ENCODE results near the gene DDX25.
"Not testable (repeated sequence)": the region's sequence is repeated elsewhere in the genome, so short reads cannot be mapped to it uniquely, and the experiment has no call there.

DDX25 gene

DNA sequence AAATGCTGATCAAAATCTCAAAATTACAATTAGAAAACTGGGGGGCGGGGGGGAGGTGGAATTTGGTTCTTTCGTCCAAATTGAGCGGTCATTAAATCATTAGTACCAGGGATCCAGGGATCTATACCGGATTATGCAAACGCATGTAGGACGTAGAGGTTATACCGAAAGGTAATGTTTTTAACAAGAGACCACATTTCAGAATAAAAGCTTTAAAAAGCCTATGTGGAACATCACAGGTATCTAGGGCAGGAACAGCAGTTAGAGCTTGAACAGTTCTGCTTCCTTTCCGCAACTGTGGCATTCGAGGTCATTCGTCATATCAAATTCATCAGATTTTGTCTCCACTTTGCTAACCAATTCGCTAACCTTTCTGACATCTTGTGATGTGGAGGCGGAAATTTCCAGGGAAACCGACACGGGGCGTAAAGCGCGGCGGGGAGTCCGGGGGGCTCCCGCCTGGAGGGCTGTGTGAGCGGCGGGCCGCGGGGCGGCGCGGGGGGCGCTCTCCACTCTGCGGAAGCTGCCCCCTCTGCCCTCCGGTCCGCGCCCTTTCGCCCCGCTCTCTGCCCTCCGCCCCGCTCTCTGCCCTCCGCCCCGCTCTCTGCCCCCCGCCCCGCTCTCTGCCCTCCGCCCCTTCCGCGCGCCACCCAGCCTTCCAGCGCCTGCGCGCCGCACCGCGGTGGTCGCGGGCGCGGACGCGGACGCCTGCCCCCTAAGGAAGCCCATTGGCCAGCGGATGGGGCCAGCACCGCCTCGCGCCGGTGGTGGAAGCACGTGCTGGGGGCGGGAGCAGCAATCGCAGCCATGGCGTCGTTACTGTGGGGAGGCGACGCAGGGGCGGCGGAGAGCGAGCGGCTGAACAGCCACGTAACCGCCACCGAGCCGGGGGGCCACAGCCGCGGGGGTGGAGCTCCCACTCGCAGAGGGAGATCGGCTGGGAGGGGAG lies at the start of gene DDX25:
Gene DDX25, plus strand, starts transcription at position 798 of the 949 bp plus-strand sequence. Its CDS starts 10 bp downstream, at position 808.
- Histone ChIP-seq H3K27ac (ENCODE audit: low read depth, low read length) (no peak within 1 kb of the TSS), H3F3A (ENCODE audit: control insufficient read depth, insufficient read depth) (no peaks in the 10 kb centered on the region), H3K4me2 (ENCODE audit: low read length) (peak within 1 kb of the TSS; percentile 73), H3K9me2 (replicated peaks; ENCODE audit: control insufficient read depth, low read length) (no peaks in the 10 kb centered on the region), H3K27me3 (ENCODE audit: control insufficient read depth, low read length) (peaks cover 3% of the 10 kb centered on the region; the same call in 1 of the 2 replicates), H3K4me3 (ENCODE audit: low read length) (peak within 1 kb of the TSS; percentile 94), H3K79me2 (ENCODE audit: control insufficient read depth, low read length) (peaks cover 34% of the 10 kb centered on the region), H3K36me3 (ENCODE audit: control insufficient read depth, low read length) (peaks cover 23% of the 10 kb centered on the region), H4K20me1 (ENCODE audit: control insufficient read depth, insufficient read depth, low read depth, low read length) (no peaks in the 10 kb centered on the region; the same call in 1 of the 2 replicates), H3K4me1 (ENCODE audit: control insufficient read depth, low read length) (peaks cover 13% of the 10 kb centered on the region), H3K9me3 (ENCODE audit: control insufficient read depth, insufficient read depth, low read length) (no peaks in the 10 kb centered on the region)
- TF ChIP-seq EZH2phosphoT487 (IDR thresholded peaks at IDR 0.05; ENCODE audit: borderline replicate concordance, low read length): no peak
- TF ChIP-seq, protein P1, sequence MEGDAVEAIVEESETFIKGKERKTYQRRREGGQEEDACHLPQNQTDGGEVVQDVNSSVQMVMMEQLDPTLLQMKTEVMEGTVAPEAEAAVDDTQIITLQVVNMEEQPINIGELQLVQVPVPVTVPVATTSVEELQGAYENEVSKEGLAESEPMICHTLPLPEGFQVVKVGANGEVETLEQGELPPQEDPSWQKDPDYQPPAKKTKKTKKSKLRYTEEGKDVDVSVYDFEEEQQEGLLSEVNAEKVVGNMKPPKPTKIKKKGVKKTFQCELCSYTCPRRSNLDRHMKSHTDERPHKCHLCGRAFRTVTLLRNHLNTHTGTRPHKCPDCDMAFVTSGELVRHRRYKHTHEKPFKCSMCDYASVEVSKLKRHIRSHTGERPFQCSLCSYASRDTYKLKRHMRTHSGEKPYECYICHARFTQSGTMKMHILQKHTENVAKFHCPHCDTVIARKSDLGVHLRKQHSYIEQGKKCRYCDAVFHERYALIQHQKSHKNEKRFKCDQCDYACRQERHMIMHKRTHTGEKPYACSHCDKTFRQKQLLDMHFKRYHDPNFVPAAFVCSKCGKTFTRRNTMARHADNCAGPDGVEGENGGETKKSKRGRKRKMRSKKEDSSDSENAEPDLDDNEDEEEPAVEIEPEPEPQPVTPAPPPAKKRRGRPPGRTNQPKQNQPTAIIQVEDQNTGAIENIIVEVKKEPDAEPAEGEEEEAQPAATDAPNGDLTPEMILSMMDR (IDR thresholded peaks at IDR 0.05; ENCODE audit: low read depth, low read length, poor library complexity, severe bottlenecking): no peak

DNA sequence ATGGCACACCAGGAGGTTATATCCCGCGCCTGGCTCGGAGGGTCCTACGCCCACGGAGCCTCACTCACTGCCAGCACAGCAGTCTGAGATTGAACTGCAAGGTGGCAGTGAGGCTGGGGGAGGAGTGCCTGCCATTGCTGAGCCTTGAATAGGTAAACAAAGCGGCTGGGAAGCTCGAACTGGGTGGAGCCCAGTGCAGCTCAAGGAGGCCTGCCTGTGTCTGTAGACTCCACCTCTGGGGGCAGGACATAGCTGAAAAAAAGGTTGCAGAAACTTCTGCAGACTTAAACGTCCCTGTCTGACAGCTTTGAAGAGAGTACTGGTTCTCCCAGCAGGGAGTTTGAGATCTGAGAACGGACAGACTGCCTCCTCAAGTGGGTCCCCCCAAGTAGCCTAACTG lies 46.6 kb upstream of the DDX25 start:
- H3K4me2 ChIP-seq (ENCODE audit: low read length); H3K9me2 ChIP-seq (replicated peaks; ENCODE audit: control insufficient read depth, low read length); H3K9me3 ChIP-seq (ENCODE audit: control insufficient read depth, insufficient read depth, low read length); H4K20me1 ChIP-seq (ENCODE audit: control insufficient read depth, insufficient read depth, low read depth, low read length); H3K4me3 ChIP-seq (ENCODE audit: low read length); H3K4me1 ChIP-seq (ENCODE audit: control insufficient read depth, low read length); H3K36me3 ChIP-seq (ENCODE audit: control insufficient read depth, low read length); H3F3A ChIP-seq (ENCODE audit: control insufficient read depth, insufficient read depth); H3K27me3 ChIP-seq (ENCODE audit: control insufficient read depth, low read length); H3K79me2 ChIP-seq (ENCODE audit: control insufficient read depth, low read length); H3K27ac ChIP-seq (ENCODE audit: low read depth, low read length): not testable (repeated sequence)

DNA sequence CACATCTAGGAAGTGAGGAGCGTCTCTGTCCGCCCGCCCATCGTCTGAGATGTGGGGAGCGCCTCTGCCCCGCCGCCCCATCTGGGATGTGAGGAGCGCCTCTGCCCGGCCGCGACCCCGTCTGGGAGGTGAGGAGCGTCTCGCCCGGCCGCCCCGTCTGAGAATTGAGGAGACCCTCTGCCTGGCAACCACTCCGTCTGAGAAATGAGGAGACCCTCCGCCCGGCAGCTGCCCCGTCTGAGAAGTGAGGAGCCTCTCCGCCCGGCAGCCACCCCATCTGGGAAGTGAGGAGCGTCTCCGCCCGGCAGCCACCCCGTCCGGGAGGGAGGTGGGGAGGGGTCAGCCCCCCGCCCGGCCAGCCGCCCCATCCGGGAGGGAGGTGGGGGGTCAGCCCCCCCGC lies 41.5 kb upstream of the DDX25 start:
- not testable (repeated sequence) for H3K4me3 ChIP-seq (ENCODE audit: low read length); H3K36me3 ChIP-seq (ENCODE audit: control insufficient read depth, low read length); H3K9me3 ChIP-seq (ENCODE audit: control insufficient read depth, insufficient read depth, low read length); H3K79me2 ChIP-seq (ENCODE audit: control insufficient read depth, low read length); H3K27me3 ChIP-seq (ENCODE audit: control insufficient read depth, low read length); H3F3A ChIP-seq (ENCODE audit: control insufficient read depth, insufficient read depth); H3K9me2 ChIP-seq (replicated peaks; ENCODE audit: control insufficient read depth, low read length); H3K4me2 ChIP-seq (ENCODE audit: low read length); H3K4me1 ChIP-seq (ENCODE audit: control insufficient read depth, low read length); H3K27ac ChIP-seq (ENCODE audit: low read depth, low read length); H4K20me1 ChIP-seq (ENCODE audit: control insufficient read depth, insufficient read depth, low read depth, low read length)

DNA sequence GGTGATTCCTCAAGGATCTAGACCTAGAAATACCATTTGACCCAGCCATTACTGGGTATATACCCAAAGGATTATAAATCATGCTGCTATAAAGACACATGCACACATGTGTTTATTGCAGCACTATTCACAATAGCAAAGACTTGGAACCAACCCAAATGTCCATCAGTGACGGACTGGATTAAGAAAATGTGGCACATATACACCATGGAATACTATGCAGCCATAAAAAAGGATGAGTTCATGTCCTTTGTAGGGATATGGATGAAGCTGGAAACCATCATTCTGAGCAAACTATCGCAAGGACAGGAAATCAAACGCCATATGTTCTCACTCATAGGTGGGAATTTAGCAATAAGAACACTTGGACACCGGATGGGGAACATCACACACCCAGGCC lies 39.0 kb upstream of the DDX25 start:
- H3K27ac ChIP-seq (ENCODE audit: low read depth, low read length); H3K36me3 ChIP-seq (ENCODE audit: control insufficient read depth, low read length); H3K4me1 ChIP-seq (ENCODE audit: control insufficient read depth, low read length); H3K4me2 ChIP-seq (ENCODE audit: low read length); H3K79me2 ChIP-seq (ENCODE audit: control insufficient read depth, low read length); H3K9me3 ChIP-seq (ENCODE audit: control insufficient read depth, insufficient read depth, low read length); H4K20me1 ChIP-seq (ENCODE audit: control insufficient read depth, insufficient read depth, low read depth, low read length); H3F3A ChIP-seq (ENCODE audit: control insufficient read depth, insufficient read depth); H3K27me3 ChIP-seq (ENCODE audit: control insufficient read depth, low read length); H3K9me2 ChIP-seq (replicated peaks; ENCODE audit: control insufficient read depth, low read length); H3K4me3 ChIP-seq (ENCODE audit: low read length): not testable (repeated sequence)

DNA sequence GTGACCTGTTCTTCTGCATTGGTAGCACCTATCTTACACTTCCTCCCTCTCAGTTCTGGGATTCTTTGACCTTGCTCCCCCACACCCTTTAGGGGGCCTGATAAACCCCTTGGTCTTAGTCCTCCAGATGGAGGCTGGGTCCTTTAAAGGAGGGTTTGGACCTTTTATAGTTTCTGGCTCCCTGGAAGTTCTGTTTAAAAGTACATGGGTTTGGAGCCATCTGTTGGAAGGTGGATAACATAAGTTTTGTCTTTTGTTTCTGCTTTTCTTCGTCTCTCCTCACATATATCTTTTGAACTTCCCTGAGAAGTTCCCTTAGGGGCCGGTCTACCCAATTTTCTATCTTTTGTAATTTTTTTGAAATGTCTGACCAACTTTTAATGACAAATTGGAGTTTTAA lies 34.8 kb upstream of the DDX25 start:
- Histone ChIP-seq H3K9me2 (replicated peaks; ENCODE audit: control insufficient read depth, low read length) (no peaks in the 10 kb centered on the region), H4K20me1 (ENCODE audit: control insufficient read depth, insufficient read depth, low read depth, low read length) (no peaks in the 10 kb centered on the region), H3K27me3 (ENCODE audit: control insufficient read depth, low read length) (no peaks in the 10 kb centered on the region), H3K79me2 (ENCODE audit: control insufficient read depth, low read length) (no peaks in the 10 kb centered on the region), H3K27ac (ENCODE audit: low read depth, low read length) (no peak overlapping the region), H3K4me2 (ENCODE audit: low read length) (no peak overlapping the region), H3K4me1 (ENCODE audit: control insufficient read depth, low read length) (peaks cover 7% of the 10 kb centered on the region), H3K4me3 (ENCODE audit: low read length) (no peak overlapping the region), H3K9me3 (ENCODE audit: control insufficient read depth, insufficient read depth, low read length) (no peaks in the 10 kb centered on the region), H3K36me3 (ENCODE audit: control insufficient read depth, low read length) (no peaks in the 10 kb centered on the region), H3F3A (ENCODE audit: control insufficient read depth, insufficient read depth) (no peaks in the 10 kb centered on the region)
- TF ChIP-seq EZH2phosphoT487 (IDR thresholded peaks at IDR 0.05; ENCODE audit: borderline replicate concordance, low read length): no peak
- TF ChIP-seq, protein P1 (IDR thresholded peaks at IDR 0.05; ENCODE audit: low read depth, low read length, poor library complexity, severe bottlenecking): no peak
